HG03432 (cell line): ENCODE measurements around the gene HAND2.

Experiments
- ATAC-seq: cut with Tn5 transposase; IDR thresholded peaks from one replicate; pipeline ENCODE4 v1.9.1; 2021; ENCODE audit warnings: mild to moderate bottlenecking, moderate library complexity; ENCODE audit not compliant: unreplicated experiment

The HAND2 gene

DNA sequence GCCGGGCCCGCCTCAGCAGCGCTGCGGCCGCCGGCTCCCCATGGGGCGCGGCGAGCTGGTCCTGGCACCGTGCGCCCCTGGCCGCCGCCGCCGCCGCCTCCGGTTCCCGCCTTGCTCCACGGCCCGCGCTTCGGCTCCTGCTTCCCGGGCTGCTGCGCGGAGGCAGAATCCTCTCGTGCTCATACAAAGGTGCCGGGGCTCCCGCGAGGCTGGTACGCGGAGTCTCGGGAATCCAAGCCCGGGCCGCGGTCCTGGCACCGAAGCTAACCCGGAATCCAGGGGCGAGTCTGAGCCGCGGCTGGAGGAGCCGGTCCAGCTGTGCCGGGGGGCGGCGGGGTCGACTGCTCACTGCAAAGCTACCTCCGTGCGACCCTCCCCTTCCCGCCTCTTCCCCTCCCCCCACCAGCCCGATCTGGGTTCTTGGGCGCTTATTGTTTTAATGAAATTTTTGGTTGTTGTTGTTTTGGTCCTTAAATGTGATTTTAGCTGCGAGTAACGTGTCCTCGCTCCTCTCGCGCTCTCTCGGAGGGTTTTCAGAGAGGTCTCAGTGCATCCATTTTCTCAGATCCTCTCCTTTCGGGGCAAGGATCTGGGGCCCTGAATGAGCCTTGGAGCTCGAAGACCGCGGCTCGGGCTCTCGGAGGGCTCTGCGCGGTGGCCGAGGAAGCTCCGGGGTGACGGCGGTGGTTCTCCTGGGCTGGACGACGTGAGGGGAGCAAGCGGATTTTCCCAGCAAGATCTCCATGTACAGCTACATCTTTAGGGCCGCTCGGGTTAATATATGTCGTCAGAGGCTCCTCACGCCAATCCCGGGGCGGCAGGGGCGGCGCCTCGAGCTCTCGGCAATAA is at the start of gene HAND2:
HAND2 (minus strand) TSS at position 753 of the 849 bp plus-strand sequence. CDS start 940 bp downstream, outside the sequence.
- ATAC-seq = no peak

GRCh38 chr4:173578956-173579355 is 48.9 kb upstream of the HAND2 start:
- ATAC-seq = no peak

GRCh38 chr4:173577963-173578362 is 47.9 kb upstream of the HAND2 start:
- no peak for ATAC-seq

GRCh38 chr4:173575482-173576152 is 45.6 kb upstream of the HAND2 start:
- no peak for ATAC-seq

DNA sequence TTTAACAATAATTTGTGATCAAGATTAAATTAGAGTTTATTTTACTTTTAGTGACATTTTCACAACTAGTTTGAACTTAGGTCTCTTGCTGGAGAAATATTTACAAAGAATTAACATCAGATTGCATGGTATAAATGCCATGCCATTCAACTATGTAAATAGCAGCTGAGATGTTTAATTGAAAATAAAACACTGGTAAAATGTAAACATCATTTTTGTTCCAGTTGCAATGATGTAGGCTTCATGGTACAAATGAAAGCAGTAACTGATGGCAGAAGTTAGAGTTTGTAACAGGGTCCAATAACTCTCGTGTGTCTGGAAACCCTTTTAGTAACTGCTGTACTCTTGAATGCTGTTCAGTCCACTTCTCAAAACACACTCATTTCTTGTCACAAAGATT is 43.7 kb upstream of the HAND2 start:
- ATAC-seq = no peak

GRCh38 chr4:173573286-173573685 is 43.3 kb upstream of the HAND2 start:
- ATAC-seq = no peak

- no peak for ATAC-seq
Observed at GRCh38 chr4:173572493-173573129, 42.6 kb upstream of the HAND2 start.

- no peak for ATAC-seq
Observed at GRCh38 chr4:173571620-173572019, 41.6 kb upstream of the HAND2 start.

GRCh38 chr4:173565281-173565680 is 35.3 kb upstream of the HAND2 start:
- no peak for ATAC-seq

DNA sequence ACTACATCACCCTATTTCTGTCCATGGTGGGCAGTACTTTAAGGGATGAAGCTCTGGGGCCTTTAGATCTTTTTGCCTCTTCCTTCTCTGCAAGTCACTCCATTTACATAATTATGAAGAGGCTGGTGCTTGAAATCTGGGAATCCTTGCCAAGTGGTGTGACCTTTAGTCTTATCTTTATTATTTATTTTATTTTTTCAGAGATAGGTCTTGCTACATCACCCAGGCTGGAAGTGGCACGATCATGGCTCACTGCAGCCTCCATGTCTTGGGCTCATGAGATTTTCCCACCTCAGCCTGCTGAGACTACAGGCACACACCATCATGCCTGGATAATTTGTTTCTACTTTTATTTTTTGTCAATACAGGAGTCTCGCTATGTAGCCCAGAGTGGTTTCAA is 34.4 kb upstream of the HAND2 start:
- ATAC-seq = no peak

DNA sequence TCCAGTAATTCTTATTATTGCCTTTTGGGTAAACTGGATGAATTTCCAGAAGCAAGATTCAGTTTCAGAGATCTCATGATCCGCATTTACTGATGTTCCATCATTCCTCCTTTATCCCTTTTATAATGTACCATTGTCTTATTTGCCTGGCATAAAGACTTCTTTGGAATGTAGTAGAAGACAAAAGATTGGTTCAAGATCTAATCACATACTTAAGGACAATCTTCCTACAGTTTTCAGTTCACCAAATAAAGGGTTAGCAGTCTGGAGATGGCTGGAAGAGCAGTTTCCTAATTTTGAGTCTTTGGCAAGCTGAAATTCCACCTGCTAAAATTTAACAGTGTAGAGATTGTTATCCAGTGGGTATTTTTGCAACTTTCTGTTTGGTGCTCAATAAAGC is 30.9 kb upstream of the HAND2 start:
- ATAC-seq = no peak

- ATAC-seq = no peak
Observed at GRCh38 chr4:173556398-173557131, 26.5 kb upstream of the HAND2 start.

DNA sequence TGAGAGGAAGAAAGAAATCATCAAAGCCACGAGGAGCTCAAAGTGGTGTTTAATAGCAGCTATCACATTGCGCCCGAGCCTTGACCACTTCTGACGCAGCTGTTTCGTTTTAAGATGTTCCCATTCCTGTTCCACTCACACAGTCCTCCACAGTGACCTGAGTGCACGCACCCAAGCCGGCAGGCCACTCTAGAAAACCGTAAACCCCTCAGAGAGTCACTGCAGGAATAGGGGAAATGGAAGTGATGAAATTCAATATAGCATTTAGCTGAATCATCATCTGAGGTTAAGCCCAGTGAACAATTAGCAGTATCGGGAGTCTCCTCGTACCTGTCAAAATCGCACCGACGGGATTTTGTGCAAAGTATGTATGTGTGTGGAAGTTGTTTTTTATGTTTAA is 17.9 kb upstream of the HAND2 start:
- no peak for ATAC-seq

DNA sequence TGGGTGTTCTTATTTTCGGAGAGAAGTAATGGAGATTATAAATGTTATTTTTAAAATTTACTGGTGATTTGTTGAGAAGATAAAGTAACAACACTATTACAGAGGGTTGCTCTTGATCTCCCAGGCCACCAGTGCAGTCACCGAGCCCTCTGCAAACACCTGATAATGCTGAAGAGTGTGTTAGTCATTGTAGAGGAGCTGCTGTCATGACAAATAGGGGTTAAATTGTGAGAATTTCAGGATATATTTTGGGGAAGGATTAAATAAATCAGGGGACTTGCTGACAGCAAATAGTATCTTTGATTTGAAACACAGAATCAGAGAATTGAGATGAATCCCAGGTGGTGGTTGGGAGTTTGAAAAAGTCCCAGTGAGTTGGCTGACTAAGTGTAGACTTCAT is 16.7 kb upstream of the HAND2 start:
- ATAC-seq = no peak

- ATAC-seq = no peak
Observed at GRCh38 chr4:173545440-173545839, 15.4 kb upstream of the HAND2 start.

- no peak for ATAC-seq
Observed at GRCh38 chr4:173543266-173543665, 13.2 kb upstream of the HAND2 start.

DNA sequence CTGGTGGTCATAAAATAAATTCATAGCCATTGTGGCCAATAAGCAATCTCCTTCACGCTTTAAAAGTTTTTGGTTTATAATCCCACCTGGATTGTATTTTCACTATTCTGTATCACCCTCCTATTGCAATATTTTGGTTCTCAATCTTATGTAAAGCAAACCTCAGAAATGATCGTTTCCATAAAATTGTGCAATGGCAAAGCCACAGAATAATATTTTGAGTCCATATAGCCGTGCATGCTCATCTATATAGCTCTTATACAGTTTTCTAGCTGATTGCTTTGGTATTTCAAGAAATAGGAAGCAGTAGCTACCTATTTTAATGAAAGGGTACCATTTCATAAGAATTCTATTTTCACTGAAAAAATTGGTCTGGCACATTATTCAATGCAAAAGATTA is 10.0 kb upstream of the HAND2 start:
- ATAC-seq = no peak

DNA sequence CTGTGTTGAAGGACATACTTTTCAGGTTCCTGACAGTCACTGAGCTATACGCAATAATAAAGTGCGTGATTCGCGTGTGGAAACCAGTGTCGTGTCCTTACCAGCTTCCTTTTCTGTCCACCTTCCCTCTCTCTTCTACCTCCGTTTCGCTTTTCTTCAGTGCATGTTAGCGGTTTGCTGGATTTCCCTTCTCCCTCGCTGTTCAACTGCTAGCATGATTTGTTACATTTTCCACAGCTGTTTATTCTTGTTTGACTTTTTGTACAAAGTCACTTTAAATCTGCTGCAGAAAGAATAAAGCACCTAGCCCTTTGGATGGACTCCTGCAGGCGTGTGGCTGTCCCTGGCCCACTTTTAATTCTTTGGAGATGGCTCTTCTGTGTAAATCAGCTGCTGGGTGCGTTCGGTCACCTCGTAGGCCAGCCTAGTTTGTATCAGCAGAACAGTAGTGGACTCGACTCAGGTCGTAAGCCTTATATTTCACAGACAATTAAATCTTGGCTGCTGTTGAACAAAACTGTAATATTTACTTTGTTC is 8.9 kb upstream of the HAND2 start:
- ATAC-seq = no peak

DNA sequence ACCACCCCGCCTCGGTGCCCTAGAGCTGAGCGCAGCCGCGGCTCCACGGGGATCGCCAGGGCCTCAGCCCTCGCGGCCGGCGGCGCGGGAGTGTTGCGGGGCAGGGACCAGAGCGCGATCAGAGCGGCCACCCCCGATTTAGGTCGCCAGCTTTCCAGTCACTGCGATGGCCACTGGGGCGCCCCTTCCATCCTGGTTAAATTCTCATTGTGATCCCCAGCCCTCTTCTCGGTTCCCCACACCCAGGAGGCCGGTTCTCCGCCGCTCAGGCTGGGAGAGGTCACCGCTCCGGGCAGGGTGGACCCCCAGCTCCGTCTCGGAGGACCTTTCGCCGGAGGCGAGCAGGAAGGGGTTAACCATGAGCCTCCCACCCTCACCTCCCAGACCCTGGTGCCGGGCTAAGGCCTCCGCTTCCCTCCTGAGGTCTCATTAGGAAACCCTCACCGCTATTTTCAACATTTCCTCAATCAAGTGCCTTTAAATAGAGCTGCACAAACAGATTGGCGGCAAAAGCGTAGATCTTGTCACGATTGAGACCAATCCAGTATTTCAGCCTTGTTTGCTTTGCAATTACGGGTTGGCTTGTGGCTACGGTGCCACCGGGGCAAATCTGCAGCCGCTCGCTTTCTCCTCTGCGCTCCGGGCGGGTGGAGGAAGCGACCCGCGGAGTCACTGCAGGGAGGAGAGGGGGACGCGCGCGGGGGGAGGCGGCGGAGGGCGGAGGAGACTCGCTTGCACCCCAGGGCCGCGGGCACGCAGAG is 8.3 kb upstream of the HAND2 start:
- peak; percentile 43 for ATAC-seq

- ATAC-seq = peak; percentile 29
Observed at GRCh38 chr4:173537613-173538147, 7.7 kb upstream of the HAND2 start.
